ENCODE measurements around the gene ZNF365. TPM values are rescaled to one million over a fixed set of nuclear protein-coding genes. Genes with fewer than 3 reads are reported as not detected.
"Not testable (repeated sequence)": the region's sequence is repeated elsewhere in the genome, so short reads cannot be mapped to it uniquely, and the experiment has no call there.

The ZNF365 gene
- total RNA-seq, 4 donors from 2014 or later = 0.67 to 5.8 (median 1.7) TPM

DNA sequence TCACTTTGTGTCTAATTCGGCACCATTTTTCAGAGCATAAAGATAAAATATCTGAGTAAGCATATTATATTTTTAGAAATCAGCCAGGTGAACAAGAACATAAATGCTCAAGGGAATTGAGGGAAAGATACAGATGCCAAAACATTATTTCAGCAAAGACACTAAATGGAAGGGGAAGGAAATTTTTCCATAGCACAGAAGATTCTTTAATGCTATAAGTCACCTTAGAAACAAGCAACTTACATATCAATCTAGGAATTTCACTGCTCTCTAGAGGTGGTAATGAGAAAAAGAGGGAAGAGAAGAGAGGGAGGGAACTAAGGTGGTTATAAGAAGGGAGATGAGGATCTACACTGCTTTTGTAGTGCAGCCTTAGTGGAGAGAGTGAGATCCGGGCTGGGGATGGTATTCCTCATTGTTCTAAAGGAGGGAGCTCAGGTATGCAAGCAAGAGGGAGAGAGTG, 20.4 kb downstream of the ZNF365 start:
- TF ChIP-seq POLR2AphosphoS5 (IDR thresholded peaks at IDR 0.05) (no peak), POLR2A (IDR thresholded peaks at IDR 0.05) (no peak), EP300 (IDR thresholded peaks at IDR 0.05) (no peak)
- TF ChIP-seq, protein P1, sequence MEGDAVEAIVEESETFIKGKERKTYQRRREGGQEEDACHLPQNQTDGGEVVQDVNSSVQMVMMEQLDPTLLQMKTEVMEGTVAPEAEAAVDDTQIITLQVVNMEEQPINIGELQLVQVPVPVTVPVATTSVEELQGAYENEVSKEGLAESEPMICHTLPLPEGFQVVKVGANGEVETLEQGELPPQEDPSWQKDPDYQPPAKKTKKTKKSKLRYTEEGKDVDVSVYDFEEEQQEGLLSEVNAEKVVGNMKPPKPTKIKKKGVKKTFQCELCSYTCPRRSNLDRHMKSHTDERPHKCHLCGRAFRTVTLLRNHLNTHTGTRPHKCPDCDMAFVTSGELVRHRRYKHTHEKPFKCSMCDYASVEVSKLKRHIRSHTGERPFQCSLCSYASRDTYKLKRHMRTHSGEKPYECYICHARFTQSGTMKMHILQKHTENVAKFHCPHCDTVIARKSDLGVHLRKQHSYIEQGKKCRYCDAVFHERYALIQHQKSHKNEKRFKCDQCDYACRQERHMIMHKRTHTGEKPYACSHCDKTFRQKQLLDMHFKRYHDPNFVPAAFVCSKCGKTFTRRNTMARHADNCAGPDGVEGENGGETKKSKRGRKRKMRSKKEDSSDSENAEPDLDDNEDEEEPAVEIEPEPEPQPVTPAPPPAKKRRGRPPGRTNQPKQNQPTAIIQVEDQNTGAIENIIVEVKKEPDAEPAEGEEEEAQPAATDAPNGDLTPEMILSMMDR (IDR thresholded peaks at IDR 0.05) = no peak
- no peaks in the 10 kb centered on the region for H3K4me1 ChIP-seq
- no peak overlapping the region for H3K4me3 ChIP-seq
- no peaks in the 10 kb centered on the region for H3K9me3 ChIP-seq
- WGBS, 2 donors (ENCODE audit: low coverage in 1 of 2) = 22 to 26% methylated on average over 2 of the region's 2 CpGs
- H3K36me3 ChIP-seq = no peaks in the 10 kb centered on the region
- no peaks in the 10 kb centered on the region for H3K27me3 ChIP-seq
- ATAC-seq = no peak
- H3K27ac ChIP-seq = no peak overlapping the region

DNA sequence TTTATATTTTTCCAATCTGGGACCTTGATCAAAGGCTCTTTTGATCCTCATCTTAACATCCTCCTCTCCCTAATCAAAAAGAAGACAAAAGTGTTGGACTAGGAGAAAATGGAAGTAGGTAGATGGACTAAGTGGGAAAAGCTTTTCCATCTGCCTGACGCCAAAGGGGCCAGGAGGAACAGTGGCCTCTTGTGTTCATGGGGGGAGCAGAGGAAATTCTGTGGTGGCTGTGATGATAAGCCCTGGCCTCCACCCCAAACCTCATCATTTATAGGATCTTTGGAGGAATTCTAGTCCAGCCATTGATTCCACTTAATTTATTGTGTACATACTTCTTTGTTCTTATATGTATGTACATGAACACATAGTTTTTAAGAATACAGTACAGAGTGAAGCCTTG, 21.7 kb downstream of the ZNF365 start:
- WGBS, 2 donors (ENCODE audit: low coverage in 1 of 2) = 57 to 75% methylated on average over 1 of the region's 1 CpG
- no peak overlapping the region for H3K27ac ChIP-seq

DNA sequence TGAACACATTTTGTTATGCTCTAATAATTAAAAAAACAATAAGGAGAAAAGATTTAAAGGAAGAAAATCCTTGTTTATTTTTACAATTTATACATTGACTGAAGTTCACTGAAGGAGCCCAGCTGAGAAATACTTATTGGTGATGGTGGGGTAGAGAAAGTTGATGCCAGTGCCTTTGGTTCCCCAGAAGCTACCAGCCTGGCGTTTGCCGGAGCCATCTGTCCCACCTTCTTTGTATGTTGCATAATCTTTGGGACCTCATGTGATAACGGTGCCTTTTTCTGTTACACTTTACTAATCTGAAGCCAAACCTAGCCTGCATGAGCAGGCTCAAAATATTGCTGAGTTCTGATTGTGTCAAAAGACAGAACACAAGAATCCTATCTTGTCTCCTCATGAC, 22.7 kb downstream of the ZNF365 start:
- no peaks in the 10 kb centered on the region for H3K9me3 ChIP-seq
- H3K27me3 ChIP-seq = no peaks in the 10 kb centered on the region
- no peak overlapping the region for H3K27ac ChIP-seq
- no peak for ATAC-seq
- H3K36me3 ChIP-seq = no peaks in the 10 kb centered on the region
- H3K4me3 ChIP-seq = no peak overlapping the region
- TF ChIP-seq POLR2AphosphoS5 (IDR thresholded peaks at IDR 0.05) (no peak), POLR2A (IDR thresholded peaks at IDR 0.05) (no peak), EP300 (IDR thresholded peaks at IDR 0.05) (no peak)
- TF ChIP-seq, protein P1 (IDR thresholded peaks at IDR 0.05) = no peak
- H3K4me1 ChIP-seq = no peaks in the 10 kb centered on the region
- WGBS, 2 donors (ENCODE audit: low coverage in 1 of 2) = 82 to 92% methylated on average over 3 of the region's 3 CpGs

More for the DNA sequence above, 21.7 kb downstream of the ZNF365 start:
- Histone ChIP-seq H3K4me3 (no peak overlapping the region), H3K4me1 (no peaks in the 10 kb centered on the region), H3K27me3 (no peaks in the 10 kb centered on the region), H3K9me3 (no peaks in the 10 kb centered on the region), H3K36me3 (no peaks in the 10 kb centered on the region)
- TF ChIP-seq POLR2AphosphoS5 (IDR thresholded peaks at IDR 0.05) = no peak
- TF ChIP-seq, protein P1 (IDR thresholded peaks at IDR 0.05) = no peak
- TF ChIP-seq EP300 (IDR thresholded peaks at IDR 0.05) = no peak
- TF ChIP-seq POLR2A (IDR thresholded peaks at IDR 0.05) = no peak
- no peak for ATAC-seq

DNA sequence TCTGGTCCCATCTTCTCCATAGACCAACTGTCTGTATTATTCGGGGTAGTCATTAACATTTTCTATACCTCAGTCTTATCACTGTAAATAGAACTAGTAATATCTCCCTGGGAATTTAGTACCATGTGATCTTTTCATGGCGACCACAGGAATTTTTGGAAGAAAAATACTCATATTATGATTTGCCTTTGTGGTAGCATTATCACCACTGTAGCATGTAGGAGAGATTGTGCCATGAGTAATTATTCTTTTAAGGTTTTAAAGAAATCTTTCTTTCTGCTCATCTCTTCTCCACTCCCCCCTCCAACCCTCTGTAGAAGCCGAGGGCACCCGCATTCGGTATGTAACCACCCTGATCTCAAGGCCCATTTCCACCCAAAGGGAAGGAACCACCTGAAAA, 25.0 kb downstream of the ZNF365 start:
- Histone ChIP-seq H3K36me3 (no peaks in the 10 kb centered on the region), H3K27me3 (no peaks in the 10 kb centered on the region), H3K9me3 (no peaks in the 10 kb centered on the region), H3K4me1 (no peaks in the 10 kb centered on the region), H3K4me3 (no peak overlapping the region), H3K27ac (no peak overlapping the region)
- ATAC-seq = no peak
- TF ChIP-seq EP300 (IDR thresholded peaks at IDR 0.05) (no peak), POLR2A (IDR thresholded peaks at IDR 0.05) (no peak), POLR2AphosphoS5 (IDR thresholded peaks at IDR 0.05) (no peak)
- TF ChIP-seq, protein P1 (IDR thresholded peaks at IDR 0.05) = no peak
- 85 to 96% methylated on average over 4 to 5 of the region's 5 CpGs for WGBS, 2 donors (ENCODE audit: low coverage in 1 of 2)

DNA sequence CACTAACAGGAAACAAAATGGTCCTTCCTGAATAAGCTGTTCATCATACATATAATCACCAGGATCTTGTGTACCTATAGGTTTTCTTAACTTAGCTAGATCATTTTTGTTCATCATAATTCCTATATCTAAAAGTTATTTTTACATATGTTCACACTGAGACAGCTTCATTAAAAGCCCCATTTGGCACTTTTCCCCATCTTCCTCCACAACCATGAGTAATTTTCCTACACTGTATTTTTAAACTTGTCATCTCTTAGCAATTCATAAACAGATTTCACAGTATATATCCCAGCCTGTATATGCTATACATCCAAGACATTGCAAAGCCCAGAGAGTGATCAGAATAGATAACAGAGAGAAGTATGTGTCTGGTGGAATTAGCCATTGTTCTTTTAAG, 28.3 kb downstream of the ZNF365 start:
- H3K36me3 ChIP-seq = no peaks in the 10 kb centered on the region
- H3K27me3 ChIP-seq = no peaks in the 10 kb centered on the region
- TF ChIP-seq, protein P1 (IDR thresholded peaks at IDR 0.05) = no peak
- TF ChIP-seq POLR2A (IDR thresholded peaks at IDR 0.05) (no peak), EP300 (IDR thresholded peaks at IDR 0.05) (no peak)
- no peak overlapping the region for H3K4me3 ChIP-seq
- H3K9me3 ChIP-seq = peaks cover 0 to 9% (median 0%) of the 10 kb centered on the region in 3 donors
- no peak for ATAC-seq
- H3K4me1 ChIP-seq = no peaks in the 10 kb centered on the region
- no peak overlapping the region for H3K27ac ChIP-seq

DNA sequence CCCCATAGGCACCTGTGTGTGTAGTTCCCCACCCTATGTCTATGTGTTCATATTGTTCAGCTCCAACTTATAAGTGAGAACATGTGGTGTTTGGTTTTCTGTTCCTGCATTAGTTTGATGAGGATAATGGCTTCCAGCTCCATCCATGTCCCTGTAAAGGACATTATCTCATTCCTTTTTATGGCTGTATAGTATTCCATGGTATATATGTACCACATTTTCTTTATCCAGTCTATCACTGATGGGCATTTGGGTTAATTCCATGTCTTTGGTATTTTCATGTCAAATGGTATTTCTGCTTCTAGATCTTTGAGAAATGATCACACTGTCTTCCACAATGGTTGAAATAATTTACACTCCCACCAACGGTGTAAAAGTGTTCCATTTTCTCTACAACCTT, 36.4 kb downstream of the ZNF365 start:
- 73 to 75% methylated on average over 1 of the region's 1 CpG for WGBS, 2 donors (ENCODE audit: low coverage in 1 of 2)
- H3K9me3 ChIP-seq = peaks cover 0 to 37% (median 3%) of the 10 kb centered on the region in 3 donors
- ATAC-seq, H3K27me3 ChIP-seq, H3K36me3 ChIP-seq, H3K4me3 ChIP-seq, H3K4me1 ChIP-seq, H3K27ac ChIP-seq: not testable (repeated sequence)

DNA sequence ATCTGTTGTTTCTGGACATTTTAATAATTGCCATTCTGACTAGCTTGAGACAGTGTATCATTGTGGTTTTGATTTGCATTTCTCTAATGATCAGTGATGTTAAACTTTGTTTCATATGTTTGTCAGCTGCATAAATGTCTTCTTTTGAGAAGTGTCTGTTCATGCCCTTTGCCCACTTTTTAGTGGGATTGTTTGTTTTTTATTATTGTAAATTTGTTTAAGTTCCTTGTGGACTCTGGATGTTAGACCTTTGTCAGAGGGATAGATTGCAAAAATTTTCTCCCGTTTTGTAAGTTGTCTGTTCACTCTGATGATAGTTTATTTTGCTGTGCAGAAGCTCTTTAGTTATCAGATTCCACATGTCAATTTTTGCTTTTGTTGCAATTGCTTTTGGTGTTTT, 36.8 kb downstream of the ZNF365 start:
- H3K27me3 ChIP-seq, ATAC-seq, H3K4me3 ChIP-seq, H3K4me1 ChIP-seq, H3K27ac ChIP-seq, H3K36me3 ChIP-seq: not testable (repeated sequence)
- 86 to 100% methylated on average over 1 of the region's 1 CpG for WGBS, 2 donors (ENCODE audit: low coverage in 1 of 2)
- peaks cover 0 to 37% (median 3%) of the 10 kb centered on the region in 3 donors for H3K9me3 ChIP-seq

Data from gastroesophageal sphincter (tissue), 4 donors.